Testis (tissue), 3 donors: ENCODE measurements around the gene DNAJC15. TPM values are rescaled to one million over a fixed set of nuclear protein-coding genes. Genes with fewer than 3 reads are reported as not detected.

Source experiments
- DNase-seq: peaks from one replicate; pipeline ENCODE4 v3.0.0-alpha.2; 2019
- H3K27ac ChIP-seq, 2 donors: fragments of 200-600 bp; sonication (generic); one replicate each; pipeline ENCODE4 v1.5.1; 2019
- H3K27me3 ChIP-seq: fragments of 200-600 bp; sonication (generic); one replicate; pipeline ENCODE4 v1.5.1; 2019
- H3K36me3 ChIP-seq: fragments of 200-600 bp; sonication (generic); one replicate; pipeline ENCODE4 v1.5.1; 2017; ENCODE audit warnings: low read depth; ENCODE audit errors: missing control alignments
- H3K4me1 ChIP-seq: fragments of 200-600 bp; sonication (generic); one replicate; pipeline ENCODE4 v1.5.1; 2019
- H3K4me3 ChIP-seq, 2 donors: fragments of 200-600 bp; sonication (generic); one replicate each; pipeline ENCODE4 v1.5.1; 2017 to 2019
- H3K9me3 ChIP-seq: fragments of 200-600 bp; sonication (generic); one replicate; pipeline ENCODE4 v1.5.1; 2017
- POLR2A ChIP-seq: fragments of 450-650 bp; IDR thresholded peaks from one replicate; pipeline ENCODE4 v1.6.1; 2017; ENCODE audit warnings: antibody characterized with exemption, mild to moderate bottlenecking, moderate library complexity
- WGBS, 2 donors: methylation state at CpG; one replicate each; pipeline ENCODE4 v1.1.5; 2018; 5-methylcytosine and 5-hydroxymethylcytosine counted together
- intact Hi-C: fragments of 100-400 bp; cut with DNase I; formaldehyde crosslinking; loops from one replicate; pipeline ENCODE4 v1.15.1; 2023; ENCODE audit warnings: low total_unique reads
- polyA plus RNA-seq: library from polyadenylated mRNA; stranded (reverse); fragments of 350-450 nt; fragmentation: Illumina TruSeq; extraction: RNeasy Lipid Tissue Mini Kit (QIAGEN cat#74804); gene quantifications from one replicate; pipeline ENCODE4 v1.2.3, GENCODE V29; 2014; ENCODE audit warnings: low read depth, low replicate concordance; ENCODE audit not compliant: insufficient read depth
- total RNA-seq, 2 donors: library from RNA; depleted of rRNA; stranded (reverse); fragments of >200 nt; gene quantifications; one replicate each; pipeline ENCODE4 v1.2.3, GENCODE V29; 2016
- TF ChIP-seq, protein P1 (sequence below), 3 experiments: fragments of 450-650 bp in 2 of 3; fragments of 200-600 bp in 1 of 3; sonication (generic) in 1 of 3; IDR thresholded peaks; one replicate each; pipeline ENCODE4 v1.5.1; 2016 to 2019; ENCODE audit warnings: antibody characterized with exemption in 3 of 3, mild to moderate bottlenecking in 2 of 3, moderate library complexity in 1 of 3

DNAJC15 gene
- total and polyA plus RNA-seq, 3 donors from 2014 or later: 11.8 to 49.8 (median 17.2) TPM

DNA sequence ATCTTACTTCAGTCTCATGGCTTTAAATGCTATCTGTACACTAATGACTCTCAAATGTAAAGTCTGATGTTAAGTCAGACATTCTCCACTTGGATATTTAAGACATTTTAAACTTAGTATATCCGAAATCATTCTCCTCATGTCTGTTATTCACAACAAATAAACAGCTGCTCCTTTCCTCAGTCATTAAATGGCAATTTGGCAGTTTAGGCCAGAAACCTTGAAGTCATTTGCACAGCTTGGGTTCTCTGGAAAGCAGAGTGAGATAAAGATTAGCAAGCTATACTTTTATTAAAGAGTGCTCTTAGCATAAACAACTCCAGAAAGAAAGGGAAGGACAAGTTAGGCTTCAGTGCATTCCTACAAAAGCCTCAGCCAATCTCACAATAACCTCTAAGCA lies 53.7 kb downstream of the DNAJC15 start:
- peaks cover 18% of the 10 kb centered on the region for H3K4me1 ChIP-seq
- DNase-seq: no peak
- H3K9me3 ChIP-seq: no peaks in the 10 kb centered on the region
- 71 to 86% methylated on average over 1 of the region's 1 CpG for WGBS, 2 donors
- H3K27me3 ChIP-seq: no peaks in the 10 kb centered on the region
- TF ChIP-seq POLR2A: no peak
- TF ChIP-seq, protein P1, sequence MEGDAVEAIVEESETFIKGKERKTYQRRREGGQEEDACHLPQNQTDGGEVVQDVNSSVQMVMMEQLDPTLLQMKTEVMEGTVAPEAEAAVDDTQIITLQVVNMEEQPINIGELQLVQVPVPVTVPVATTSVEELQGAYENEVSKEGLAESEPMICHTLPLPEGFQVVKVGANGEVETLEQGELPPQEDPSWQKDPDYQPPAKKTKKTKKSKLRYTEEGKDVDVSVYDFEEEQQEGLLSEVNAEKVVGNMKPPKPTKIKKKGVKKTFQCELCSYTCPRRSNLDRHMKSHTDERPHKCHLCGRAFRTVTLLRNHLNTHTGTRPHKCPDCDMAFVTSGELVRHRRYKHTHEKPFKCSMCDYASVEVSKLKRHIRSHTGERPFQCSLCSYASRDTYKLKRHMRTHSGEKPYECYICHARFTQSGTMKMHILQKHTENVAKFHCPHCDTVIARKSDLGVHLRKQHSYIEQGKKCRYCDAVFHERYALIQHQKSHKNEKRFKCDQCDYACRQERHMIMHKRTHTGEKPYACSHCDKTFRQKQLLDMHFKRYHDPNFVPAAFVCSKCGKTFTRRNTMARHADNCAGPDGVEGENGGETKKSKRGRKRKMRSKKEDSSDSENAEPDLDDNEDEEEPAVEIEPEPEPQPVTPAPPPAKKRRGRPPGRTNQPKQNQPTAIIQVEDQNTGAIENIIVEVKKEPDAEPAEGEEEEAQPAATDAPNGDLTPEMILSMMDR (IDR thresholded peaks at IDR 0.05): no peak
- H3K36me3 ChIP-seq: no peaks in the 10 kb centered on the region
- intact Hi-C loops: no loop called here
- H3K27ac ChIP-seq: no peak overlapping the region
- no peak overlapping the region for H3K4me3 ChIP-seq

DNA sequence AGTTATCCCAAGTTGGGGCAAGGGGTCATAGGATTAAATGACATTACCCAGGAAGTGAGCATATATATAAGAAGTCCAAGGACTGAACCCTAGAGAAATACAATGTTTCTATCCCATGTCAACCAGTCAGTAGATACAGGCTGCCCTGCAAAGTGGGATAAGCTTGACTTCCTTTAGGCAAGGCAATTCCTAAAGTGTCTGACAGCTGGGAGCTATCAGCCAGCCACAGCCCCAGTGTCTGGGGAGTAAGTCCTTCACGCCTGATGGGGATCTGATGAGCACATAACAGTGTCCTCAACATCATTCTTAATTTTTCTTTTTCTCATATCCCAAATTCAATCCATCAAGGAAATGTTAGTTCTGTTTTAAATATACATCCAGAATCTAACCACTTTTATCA lies 54.1 kb downstream of the DNAJC15 start:
- no peak overlapping the region for H3K4me3 ChIP-seq
- TF ChIP-seq, protein P1 (IDR thresholded peaks at IDR 0.05): no peak
- no peak for TF ChIP-seq POLR2A
- no peaks in the 10 kb centered on the region for H3K9me3 ChIP-seq
- H3K36me3 ChIP-seq: no peaks in the 10 kb centered on the region
- intact Hi-C loops: no loop called here
- no peak overlapping the region for H3K27ac ChIP-seq
- no peaks in the 10 kb centered on the region for H3K27me3 ChIP-seq
- H3K4me1 ChIP-seq: peaks cover 18% of the 10 kb centered on the region
- WGBS, 2 donors: 60 to 71% methylated on average over 1 of the region's 1 CpG
- no peak for DNase-seq

DNA sequence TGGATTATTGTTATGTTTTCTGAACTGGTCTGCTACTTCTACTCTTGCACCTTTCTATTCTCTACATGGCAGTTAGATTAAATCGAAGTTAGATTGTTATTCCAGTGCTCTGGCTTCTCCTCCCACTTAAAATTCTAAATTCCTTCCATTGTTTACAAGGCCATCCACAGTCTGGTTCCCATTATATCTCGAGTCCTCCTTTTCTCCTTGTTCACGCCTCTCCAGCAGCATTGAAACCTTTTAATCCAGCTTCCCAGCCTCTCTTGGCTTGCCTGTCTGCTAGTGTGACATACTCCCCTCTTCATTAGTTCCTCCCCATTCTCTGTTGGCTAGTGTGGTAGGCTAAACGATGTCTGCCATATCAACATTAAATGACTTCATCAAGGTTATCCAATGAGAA lies 54.5 kb downstream of the DNAJC15 start:
- 33 to 55% methylated on average over 4 of the region's 4 CpGs for WGBS, 2 donors
- H3K27ac ChIP-seq: no peak overlapping the region
- no peaks in the 10 kb centered on the region for H3K36me3 ChIP-seq
- DNase-seq: no peak
- intact Hi-C loops: no loop called here
- no peak overlapping the region for H3K4me3 ChIP-seq
- TF ChIP-seq, protein P1 (IDR thresholded peaks at IDR 0.05): no peak
- TF ChIP-seq POLR2A: no peak
- H3K9me3 ChIP-seq: no peaks in the 10 kb centered on the region
- no peaks in the 10 kb centered on the region for H3K27me3 ChIP-seq
- peaks cover 18% of the 10 kb centered on the region for H3K4me1 ChIP-seq

DNA sequence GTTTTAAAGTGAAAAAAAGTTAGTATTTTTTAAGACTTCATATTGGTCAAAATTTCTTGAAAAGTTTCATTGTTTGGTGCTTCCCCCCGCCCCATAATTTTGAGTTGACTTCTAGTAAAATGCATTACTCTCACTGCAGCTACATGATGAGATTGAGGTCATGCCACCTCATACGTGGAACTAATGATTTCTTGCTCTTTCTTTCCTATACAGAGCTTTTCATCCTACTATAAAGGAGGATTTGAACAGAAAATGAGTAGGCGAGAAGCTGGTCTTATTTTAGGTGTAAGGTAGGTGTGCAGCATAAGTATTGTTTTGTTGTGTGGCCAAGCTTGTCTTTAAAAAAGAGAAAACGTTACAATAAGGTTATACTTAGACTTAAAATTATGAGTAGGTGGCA lies 55.0 kb downstream of the DNAJC15 start:
- intact Hi-C loops: no loop called here
- Histone ChIP-seq H3K9me3 (no peaks in the 10 kb centered on the region), H3K4me1 (peaks cover 18% of the 10 kb centered on the region), H3K27me3 (no peaks in the 10 kb centered on the region), H3K36me3 (no peaks in the 10 kb centered on the region), H3K27ac (no peak overlapping the region), H3K4me3 (no peak overlapping the region)
- no peak for DNase-seq
- 83 to 88% methylated on average over 4 of the region's 4 CpGs for WGBS, 2 donors
- TF ChIP-seq, protein P1 (IDR thresholded peaks at IDR 0.05): no peak
- TF ChIP-seq POLR2A: no peak

DNA sequence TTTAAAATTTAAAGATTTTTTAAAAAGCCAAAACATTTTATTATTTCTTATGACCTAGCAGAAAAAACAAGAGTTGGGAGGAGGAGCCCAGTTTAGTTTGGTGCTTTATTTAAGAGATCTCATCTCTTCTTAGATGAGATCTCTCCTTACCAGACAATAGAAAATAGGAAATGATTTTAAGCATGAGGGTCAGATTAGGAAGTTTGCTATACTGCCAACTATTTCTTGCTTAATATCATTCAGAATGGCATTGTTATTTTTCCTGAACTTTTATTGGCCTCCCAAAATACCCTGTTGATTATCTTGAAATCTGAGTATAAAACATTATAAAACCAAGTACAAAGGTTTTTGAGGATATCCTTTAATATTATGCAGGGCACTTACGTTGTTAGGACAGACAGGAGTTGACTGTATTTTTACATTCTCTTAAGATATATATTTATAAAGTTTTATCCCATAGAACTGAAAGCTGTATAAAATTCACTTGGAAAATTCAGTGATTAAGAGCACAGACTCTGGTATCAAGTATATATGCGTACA lies 56.1 kb downstream of the DNAJC15 start:
- H3K27me3 ChIP-seq: no peaks in the 10 kb centered on the region
- no peaks in the 10 kb centered on the region for H3K36me3 ChIP-seq
- intact Hi-C loops: no loop called here
- no peak for DNase-seq
- WGBS, 2 donors: 88 to 94% methylated on average over 2 of the region's 2 CpGs
- TF ChIP-seq POLR2A: no peak
- TF ChIP-seq, protein P1 (IDR thresholded peaks at IDR 0.05): no peak
- no peaks in the 10 kb centered on the region for H3K9me3 ChIP-seq
- H3K27ac ChIP-seq: no peak overlapping the region
- H3K4me1 ChIP-seq: peaks cover 18% of the 10 kb centered on the region
- H3K4me3 ChIP-seq: no peak overlapping the region
